Measurements from ENCODE around the gene MGST2. TPM values are rescaled to one million over a fixed set of nuclear protein-coding genes. Genes with fewer than 3 reads are reported as not detected.

MGST2 gene
- total RNA-seq: 14.3 and 16.1 TPM in 2 replicates

GRCh38 chr4:139665690-139666529 lies at the start of gene MGST2:
TSS of gene MGST2 (plus strand) at chr4:139665819. CDS start at chr4:139666020, 201 bp downstream.

Other genes starting within 250 kb of the MGST2 start
- gene RAB33B, start 211.7 kb upstream of the MGST2 start, total RNA-seq: 7.1 and 8.1 TPM in 2 replicates
- gene SETD7, start 109.6 kb upstream of the MGST2 start, total RNA-seq: 47.7 and 48.4 TPM in 2 replicates